RWPE1 (cell line): ENCODE measurements around the gene NUP188.
A peak's percentile ranks its signal among the peaks of the same experiment; 100 is the strongest.
"Not testable (repeated sequence)": the region's sequence is repeated elsewhere in the genome, so short reads cannot be mapped to it uniquely, and the experiment has no call there.

Experiments
- CTCF ChIA-PET: fragments of 350-600 bp; sonication (Branson Sonifier 250); formaldehyde crosslinking; extraction: SDS; loops from one replicate; lab custom pipeline; 2021; lab: Yijun Ruan, JAX
- POLR2A ChIA-PET: fragments of 400-600 bp; formaldehyde crosslinking; extraction: SDS; loops from one replicate; lab custom pipeline; 2020; ENCODE audit warnings: antibody characterized with exemption; ENCODE audit not compliant: low non-redundant PET; lab: Yijun Ruan, JAX
- DNase-seq: peaks from one replicate; pipeline ENCODE4 v3.0.0; 2012; ENCODE audit warnings: low spot score
- H3K27ac ChIP-seq: fragments of 450-650 bp; 2 replicates; pipeline ENCODE4 v1.5.1; 2017
- CTCF ChIP-seq: fragments of 450-650 bp; conservative IDR thresholded peaks from 2 replicates; pipeline ENCODE4 v1.5.1; 2017; ENCODE audit warnings: low read depth, mild to moderate bottlenecking

The NUP188 gene

GRCh38 chr9:128940946-128941755 lies 6.3 kb upstream of the NUP188 start:
- ChIA-PET CTCF (interaction anchor here (0.8 kb wide), 1 partner anchor 78 kb away, joined by 4 read pairs; no protein-coding TSS in a partner anchor), POLR2A (no interaction called here)
- peak overlapping the region; percentile 69 for H3K27ac ChIP-seq
- TF ChIP-seq CTCF: no peak
- no peak for DNase-seq

GRCh38 chr9:128943832-128944620 lies 3.5 kb upstream of the NUP188 start:
- peak overlapping the region; percentile 69 for H3K27ac ChIP-seq
- POLR2A ChIA-PET: no interaction called here
- DNase-seq: no peak
- TF ChIP-seq CTCF: no peak
- CTCF ChIA-PET: interaction anchor here (1.0 kb wide), 1 partner anchor 9 kb away, joined by 3 read pairs; no protein-coding TSS in a partner anchor

- POLR2A ChIA-PET: interaction anchor here (0.6 kb wide), 2 partner anchors 29 to 79 kb away, joined by 4 read pairs; no protein-coding TSS in a partner anchor
- DNase-seq, CTCF ChIA-PET: not testable (repeated sequence)
- peak overlapping the region; percentile 69 for H3K27ac ChIP-seq
These were observed 2.5 kb upstream of the NUP188 start for GRCh38 chr9:128944966-128945365.

- TF ChIP-seq CTCF: no peak
- ChIA-PET POLR2A (interaction anchor here (0.6 kb wide), 2 partner anchors 28 to 80 kb away, joined by 4 read pairs; no protein-coding TSS in a partner anchor), CTCF (interaction anchor here (0.5 kb wide), 1 partner anchor 197 kb away, joined by 3 read pairs; no protein-coding TSS in a partner anchor)
- peak overlapping the region; percentile 93 for H3K27ac ChIP-seq
- no peak for DNase-seq
These were observed 1.5 kb upstream of the NUP188 start for GRCh38 chr9:128945798-128946501.

DNA sequence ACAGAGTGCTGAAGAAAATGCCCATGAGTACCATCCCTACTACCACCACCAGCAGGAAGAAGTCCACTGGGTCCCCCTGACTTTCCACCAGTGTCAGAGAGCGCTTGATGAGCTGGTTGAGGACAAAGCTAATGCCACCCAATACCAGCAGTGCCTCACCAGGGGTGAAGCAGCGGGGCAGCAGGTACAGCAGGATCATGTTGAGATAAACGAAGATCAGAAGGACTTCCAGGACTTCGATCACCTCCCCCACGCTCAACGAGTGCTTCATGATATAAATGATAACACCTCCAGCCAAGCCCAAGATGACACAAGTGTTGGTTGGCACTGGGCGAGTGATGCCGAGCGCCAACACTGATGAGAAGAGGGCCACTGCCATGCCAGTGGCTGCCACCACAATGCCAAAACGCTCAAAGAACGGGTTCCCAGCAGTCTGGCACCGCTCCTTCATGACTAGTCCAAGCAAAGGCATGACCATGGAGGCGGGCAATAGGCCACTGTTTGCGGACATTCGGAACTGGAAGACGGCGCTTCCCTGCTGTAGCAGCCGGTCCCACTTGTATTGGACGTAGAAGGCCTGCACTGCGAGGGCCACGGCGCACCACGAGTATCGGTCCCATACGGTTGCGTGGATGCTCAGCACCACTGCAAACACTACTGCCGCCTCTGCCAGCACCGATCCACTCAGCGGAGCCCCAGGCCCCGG lies 775 bp upstream of the NUP188 start:
- CTCF ChIA-PET: interaction anchor here (0.5 kb wide), 1 partner anchor 198 kb away, joined by 3 read pairs; no protein-coding TSS in a partner anchor
- TF ChIP-seq CTCF: no peak
- peak overlapping the region; percentile 93 for H3K27ac ChIP-seq
- POLR2A ChIA-PET: no interaction called here
- DNase-seq: no peak

- H3K27ac ChIP-seq: peak overlapping the region; percentile 93
- DNase-seq: no peak
- ChIA-PET POLR2A (no interaction called here), CTCF (no interaction called here)
- no peak for TF ChIP-seq CTCF
These were observed 297 bp upstream of the NUP188 start for GRCh38 chr9:128947277-128947526.

- DNase-seq, POLR2A ChIA-PET, H3K27ac ChIP-seq, CTCF ChIA-PET: not testable (repeated sequence)
These were observed 13.9 kb downstream of the NUP188 start for GRCh38 chr9:128961403-128961802.
